Panc1 (cell line): ENCODE measurements around the gene KRT33A.

Experiments used
- CTCF ChIP-seq: fragments of 450-650 bp; IDR thresholded peaks from 2 replicates; pipeline ENCODE4 v1.5.1; 2017; ENCODE audit warnings: mild to moderate bottlenecking
- POLR2AphosphoS5 ChIP-seq: IDR thresholded peaks from 2 replicates; pipeline ENCODE4 v1.6.1; 2012; ENCODE audit warnings: mild to moderate bottlenecking, low read depth, low read length, moderate library complexity
- REST ChIP-seq, 2 experiments: IDR thresholded peaks; 2 replicates each; pipeline ENCODE4 v1.6.1; 2011 to 2012; ENCODE audit warnings: low read depth in 2 of 2, control low read depth in 1 of 2, low read length in 1 of 2, mild to moderate bottlenecking in 1 of 2, moderate library complexity in 1 of 2; ENCODE audit not compliant: insufficient read depth in 1 of 2
- SIN3A ChIP-seq: IDR thresholded peaks from 2 replicates; pipeline ENCODE4 v1.6.1; 2012; ENCODE audit warnings: low read depth, mild to moderate bottlenecking, low read length, moderate library complexity, borderline replicate concordance; ENCODE audit not compliant: insufficient read depth

GRCh38 chr17:41340934-41341861 is 9.4 kb downstream of the KRT33A start:
- no peak for TF ChIP-seq CTCF
- TF ChIP-seq SIN3A = no peak
- TF ChIP-seq REST (IDR thresholded peaks at IDR 0.05; ENCODE audit: insufficient read depth in 1 of 2, low read depth in 2 of 2, low read length in 1 of 2) = no peak
- no peak for TF ChIP-seq POLR2AphosphoS5
